Measurements from ENCODE around the gene NPY. TPM values are rescaled to one million over a fixed set of nuclear protein-coding genes. Genes with fewer than 3 reads are reported as not detected.

Gene NPY
- total RNA-seq, 1 experiment from 2014 or later = not detected

GRCh38 chr7:24244554-24244953 is 39.4 kb upstream of the NPY start:
- H3K9me3 Mint-ChIP-seq (ENCODE audit: unreplicated experiment) = no peaks in the 10 kb centered on the region
- intact Hi-C loops (cut with micrococcal nuclease; ENCODE audit: unreplicated experiment) = no loop called here
- Histone ChIP-seq H3K4me3 (ENCODE audit: low read depth, low read length) (no peak overlapping the region), H3K4me1 (no peaks in the 10 kb centered on the region), H3K27me3 (replicated peaks; ENCODE audit: control insufficient read depth, insufficient read depth, low read length) (no peaks in the 10 kb centered on the region), H3K9me3 (no peaks in the 10 kb centered on the region), H3K36me3 (ENCODE audit: control insufficient read depth, insufficient read depth, low read length) (no peaks in the 10 kb centered on the region)
- no peak for TF ChIP-seq CTCF (IDR thresholded peaks at IDR 0.05; ENCODE audit: insufficient read depth in 1 of 2, low read depth in 1 of 2, low read length in 1 of 2, severe bottlenecking in 1 of 2, unreplicated experiment in 1 of 2)
- H3K4me3 Mint-ChIP-seq (ENCODE audit: unreplicated experiment) = no peak overlapping the region
- BruUV-seq (replicated peaks) = no TSS peak
- H3K27ac Mint-ChIP-seq (ENCODE audit: unreplicated experiment) = no peak overlapping the region
- DNase-seq = no peak
- H3K27me3 Mint-ChIP-seq (ENCODE audit: insufficient read depth, unreplicated experiment) = peaks cover 6% of the 10 kb centered on the region
- CTCF ChIA-PET = no interaction called here
- no peaks in the 10 kb centered on the region for H3K36me3 Mint-ChIP-seq (ENCODE audit: insufficient read depth, unreplicated experiment)
- POLR2A ChIA-PET = no interaction called here
- no peaks in the 10 kb centered on the region for H3K4me1 Mint-ChIP-seq (ENCODE audit: low read depth, unreplicated experiment)

GRCh38 chr7:24245362-24245761 is 38.6 kb upstream of the NPY start:
- TF ChIP-seq CTCF (IDR thresholded peaks at IDR 0.05; ENCODE audit: insufficient read depth in 1 of 2, low read depth in 1 of 2, low read length in 1 of 2, severe bottlenecking in 1 of 2, unreplicated experiment in 1 of 2) = no peak
- Mint-ChIP-seq H3K9me3 (ENCODE audit: unreplicated experiment) (no peaks in the 10 kb centered on the region), H3K4me3 (ENCODE audit: unreplicated experiment) (no peak overlapping the region), H3K27ac (ENCODE audit: unreplicated experiment) (no peak overlapping the region), H3K27me3 (ENCODE audit: insufficient read depth, unreplicated experiment) (peaks cover 6% of the 10 kb centered on the region), H3K4me1 (ENCODE audit: low read depth, unreplicated experiment) (no peaks in the 10 kb centered on the region), H3K36me3 (ENCODE audit: insufficient read depth, unreplicated experiment) (no peaks in the 10 kb centered on the region)
- no peak for DNase-seq
- intact Hi-C loops (cut with micrococcal nuclease; ENCODE audit: unreplicated experiment) = no loop called here
- no TSS peak for BruUV-seq (replicated peaks)
- H3K9me3 ChIP-seq = no peaks in the 10 kb centered on the region
- ChIA-PET CTCF (no interaction called here), POLR2A (no interaction called here)
- no peaks in the 10 kb centered on the region for H3K4me1 ChIP-seq
- no peaks in the 10 kb centered on the region for H3K27me3 ChIP-seq (replicated peaks; ENCODE audit: control insufficient read depth, insufficient read depth, low read length)
- H3K36me3 ChIP-seq (ENCODE audit: control insufficient read depth, insufficient read depth, low read length) = no peaks in the 10 kb centered on the region
- H3K4me3 ChIP-seq (ENCODE audit: low read depth, low read length) = no peak overlapping the region

- no peaks in the 10 kb centered on the region for H3K4me1 Mint-ChIP-seq (ENCODE audit: low read depth, unreplicated experiment)
- ChIA-PET CTCF (no interaction called here), POLR2A (no interaction called here)
- intact Hi-C loops (cut with micrococcal nuclease; ENCODE audit: unreplicated experiment) = no loop called here
- TF ChIP-seq CTCF (IDR thresholded peaks at IDR 0.05; ENCODE audit: insufficient read depth in 1 of 2, low read depth in 1 of 2, low read length in 1 of 2, severe bottlenecking in 1 of 2, unreplicated experiment in 1 of 2) = no peak
- Histone ChIP-seq H3K9me3 (0 out of 2 replicates have a peak, but pooled peaks cover 7% of the 10 kb centered on the region), H3K36me3 (ENCODE audit: control insufficient read depth, insufficient read depth, low read length) (no peaks in the 10 kb centered on the region), H3K4me3 (ENCODE audit: low read depth, low read length) (no peak overlapping the region), H3K4me1 (no peaks in the 10 kb centered on the region), H3K27me3 (replicated peaks; ENCODE audit: control insufficient read depth, insufficient read depth, low read length) (no peaks in the 10 kb centered on the region)
- H3K27me3 Mint-ChIP-seq (ENCODE audit: insufficient read depth, unreplicated experiment) = peaks cover 8% of the 10 kb centered on the region
- BruUV-seq (replicated peaks) = no TSS peak
- peaks cover 10% of the 10 kb centered on the region for H3K9me3 Mint-ChIP-seq (ENCODE audit: unreplicated experiment)
- no peak for DNase-seq
- no peak overlapping the region for H3K27ac Mint-ChIP-seq (ENCODE audit: unreplicated experiment)
- H3K36me3 Mint-ChIP-seq (ENCODE audit: insufficient read depth, unreplicated experiment) = no peaks in the 10 kb centered on the region
- H3K4me3 Mint-ChIP-seq (ENCODE audit: unreplicated experiment) = no peak overlapping the region
Observed at GRCh38 chr7:24249266-24249665, 34.7 kb upstream of the NPY start.
